Fibroblast of skin of left biceps (primary cell): Measurements from ENCODE around the gene MPZL1.
A peak's percentile ranks its signal among the peaks of the same experiment; 100 is the strongest.

Experiments used
- DNase-seq, 2 experiments: peaks; one replicate each; pipeline ENCODE4 v3.0.0-alpha.2; 2013; ENCODE audit warnings: low read depth in 2 of 2

MPZL1 gene

DNA sequence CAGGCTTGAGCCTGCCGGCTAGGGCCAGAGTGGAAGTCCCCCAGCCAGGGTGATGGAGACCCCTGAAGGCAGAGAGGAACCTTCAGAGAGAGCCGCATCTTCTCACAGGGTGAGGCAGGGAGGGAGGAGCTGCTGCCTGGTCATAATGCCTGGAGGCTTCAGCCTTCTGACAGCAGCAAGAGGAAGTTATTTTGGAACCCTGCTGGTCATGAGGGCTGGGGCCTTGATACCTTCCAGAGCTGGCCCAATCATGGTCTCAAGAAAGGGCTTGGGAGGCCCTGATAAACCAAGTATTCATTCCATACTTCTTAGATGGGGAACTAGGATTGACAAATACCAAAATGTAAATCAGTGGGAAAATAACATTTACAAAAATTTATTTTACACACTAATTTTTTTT, 26.6 kb upstream of the MPZL1 start:
- no peak for DNase-seq

DNA sequence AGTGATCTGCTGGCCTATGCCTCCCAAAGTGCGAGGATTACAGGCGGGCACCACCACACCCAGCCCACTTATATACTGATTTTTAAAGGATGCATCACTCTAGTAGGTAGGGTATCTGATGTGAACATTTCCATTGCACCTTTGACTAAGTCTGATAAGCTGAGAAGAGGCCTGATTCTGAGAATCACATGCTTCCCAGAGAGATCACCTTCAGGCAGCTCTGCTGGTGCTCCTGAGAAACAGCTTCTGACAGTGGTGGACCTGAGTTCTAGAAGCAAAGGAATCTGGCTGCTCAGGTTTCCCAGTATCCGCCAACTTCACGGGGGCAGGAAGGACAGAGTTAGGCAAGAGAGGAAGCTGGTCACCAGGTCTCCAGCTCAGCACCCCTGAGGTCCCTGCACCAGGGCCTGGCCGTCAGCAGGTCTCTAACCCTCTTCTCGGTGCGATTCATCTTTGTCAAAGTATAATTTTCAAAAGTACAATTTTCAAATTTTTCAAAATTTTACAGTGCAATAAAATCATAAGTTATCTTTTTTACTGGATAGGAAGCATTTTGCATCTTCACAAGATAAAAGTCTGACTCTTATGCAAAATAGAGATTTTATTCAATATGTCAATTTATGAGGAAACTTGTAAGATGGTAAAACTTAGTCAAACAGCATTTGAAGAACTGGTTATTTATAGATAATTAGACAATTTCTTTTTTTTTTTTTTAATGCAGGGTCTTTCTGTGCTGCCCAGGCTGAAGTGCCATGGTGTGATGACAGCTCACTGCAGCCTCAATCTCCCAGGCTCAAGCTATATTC, 25.8 kb upstream of the MPZL1 start:
- DNase-seq = no peak

DNA sequence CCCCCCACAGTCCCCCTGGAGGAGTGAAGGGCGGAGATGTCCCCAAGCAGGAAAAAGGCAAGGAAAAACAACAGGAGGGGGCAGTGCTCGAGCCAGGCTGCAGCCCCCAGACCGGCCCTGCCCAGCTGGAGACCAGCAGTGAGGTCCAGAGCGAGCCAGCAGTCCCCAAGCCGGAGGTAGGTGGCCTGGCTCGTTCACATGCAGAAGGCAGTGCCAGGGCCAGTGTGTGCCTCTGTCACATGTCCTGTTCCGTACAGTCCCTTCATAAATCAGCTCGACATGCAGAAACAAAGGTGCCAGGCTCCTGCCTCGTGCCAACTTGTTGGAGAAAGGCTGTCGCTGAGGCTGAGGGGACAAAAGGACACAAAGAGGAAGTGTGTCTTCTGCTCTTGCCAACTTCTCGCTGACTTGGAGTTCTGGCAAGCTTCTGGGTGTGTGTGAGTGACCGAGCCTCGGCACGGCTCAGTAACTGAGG, 24.1 kb upstream of the MPZL1 start:
- no peak for DNase-seq

DNA sequence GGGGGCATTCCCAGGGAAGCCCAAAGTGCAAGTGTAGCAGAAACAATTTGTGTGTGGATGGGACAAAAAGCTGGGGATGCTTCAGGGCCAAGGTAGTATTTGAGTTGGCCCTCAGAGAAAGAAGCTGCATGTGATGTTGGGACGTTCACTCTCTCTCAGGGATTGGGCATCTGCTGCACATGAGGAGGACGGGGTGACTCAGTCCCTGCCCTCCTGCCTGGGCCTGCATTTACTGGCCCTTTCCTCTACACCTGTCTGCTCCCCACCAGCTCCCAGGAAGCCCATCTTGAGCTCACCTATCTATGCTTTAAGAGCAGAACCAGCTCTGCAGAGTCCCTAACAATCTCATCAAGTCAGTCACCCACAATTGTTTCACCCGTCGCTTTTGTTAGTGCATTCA, 23.5 kb upstream of the MPZL1 start:
- no peak for DNase-seq

DNA sequence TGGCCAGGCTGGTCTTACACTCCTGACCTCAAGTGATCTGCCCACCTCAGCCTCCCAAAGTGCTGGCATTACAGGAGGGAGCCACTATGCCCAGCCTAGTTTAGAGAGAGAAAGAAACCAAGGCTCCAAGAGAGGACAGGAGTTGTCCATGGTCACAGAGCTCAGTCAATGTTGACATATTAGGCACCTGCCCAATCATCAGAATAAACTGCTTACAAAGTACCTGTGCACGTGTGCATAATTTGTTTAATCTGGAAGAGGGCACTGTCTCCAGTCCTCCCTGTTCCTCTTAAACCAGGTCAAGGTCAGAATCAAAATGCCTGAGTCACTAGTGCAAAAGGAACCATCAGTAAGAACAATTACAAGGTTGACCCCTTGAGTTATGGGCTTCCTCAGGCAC, 20.3 kb upstream of the MPZL1 start:
- DNase-seq = no peak

DNA sequence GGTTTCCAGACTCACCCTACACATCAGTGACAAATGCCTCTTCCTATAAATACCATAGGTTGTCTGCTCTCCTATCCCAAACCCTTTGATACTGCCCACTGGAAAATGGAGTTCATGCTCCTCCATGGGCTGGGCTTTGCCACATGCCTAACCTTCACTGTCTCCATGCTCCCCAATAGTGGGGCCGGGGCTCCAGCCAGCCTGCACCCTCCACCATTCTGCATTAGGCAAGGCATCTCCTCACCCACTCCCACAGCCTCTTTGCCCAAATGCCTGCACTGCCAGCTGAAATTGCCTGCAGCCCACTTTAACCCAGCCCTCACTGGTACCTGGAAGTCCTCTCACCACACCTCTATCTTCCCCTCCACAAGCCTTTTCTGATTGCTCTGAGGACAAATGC, 18.2 kb upstream of the MPZL1 start:
- no peak for DNase-seq

DNA sequence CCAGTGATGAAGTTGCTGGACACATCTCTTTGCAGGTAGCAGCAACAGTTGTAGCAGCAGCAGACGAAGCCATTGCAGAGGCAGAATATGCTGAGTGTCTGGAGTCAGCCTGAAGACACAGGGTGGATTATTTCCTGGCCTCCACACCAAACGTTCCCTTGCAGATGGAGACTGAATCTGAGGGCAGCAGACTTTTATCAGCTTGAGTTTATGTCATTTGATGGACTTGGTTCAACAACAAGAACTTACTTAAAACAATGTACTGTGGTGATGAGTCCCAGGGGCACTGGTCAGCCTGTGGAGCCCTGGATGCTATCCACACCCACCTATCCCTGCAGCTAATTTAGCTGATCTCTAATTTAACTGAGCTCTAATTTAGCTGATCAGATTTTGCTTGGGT, 17.1 kb upstream of the MPZL1 start:
- no peak for DNase-seq

DNA sequence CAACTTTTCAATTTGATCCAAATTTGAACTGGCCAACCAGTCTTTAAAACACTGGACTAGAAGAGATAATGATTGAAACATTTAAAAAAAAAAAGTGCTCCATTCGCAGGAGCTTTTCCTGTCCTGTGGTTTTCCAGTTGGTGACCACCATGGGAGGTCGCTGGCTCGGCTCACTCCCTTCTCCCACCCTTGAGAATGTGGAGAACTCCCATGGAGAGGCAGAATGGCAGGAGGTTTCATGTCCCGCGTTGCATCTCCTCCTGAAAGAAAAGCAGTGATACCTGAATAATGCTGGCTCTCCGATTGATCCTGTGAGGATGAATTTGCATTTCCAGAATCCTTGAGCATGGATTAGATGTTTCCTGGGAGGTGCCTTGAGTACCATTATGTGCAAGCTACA, 16.5 kb upstream of the MPZL1 start:
- DNase-seq = no peak

DNA sequence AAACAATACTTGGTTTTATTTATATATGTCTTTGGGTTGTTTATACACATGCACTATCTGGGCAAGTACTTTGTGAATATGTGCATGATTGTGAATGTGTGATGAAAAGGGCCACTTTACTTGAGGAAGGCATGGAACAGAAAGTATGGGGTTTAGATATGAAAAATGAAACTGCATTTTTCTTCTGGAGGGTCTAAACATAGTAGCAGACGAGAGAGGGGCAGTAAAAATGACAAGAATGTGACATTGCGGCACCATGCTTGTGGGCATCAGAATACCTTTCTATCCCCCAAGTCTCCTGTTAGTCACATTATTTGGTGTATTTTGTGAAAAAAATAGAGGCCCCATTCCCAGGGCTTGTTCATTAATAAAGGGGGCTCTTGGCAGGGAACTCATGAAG, 15.4 kb upstream of the MPZL1 start:
- DNase-seq = no peak

DNA sequence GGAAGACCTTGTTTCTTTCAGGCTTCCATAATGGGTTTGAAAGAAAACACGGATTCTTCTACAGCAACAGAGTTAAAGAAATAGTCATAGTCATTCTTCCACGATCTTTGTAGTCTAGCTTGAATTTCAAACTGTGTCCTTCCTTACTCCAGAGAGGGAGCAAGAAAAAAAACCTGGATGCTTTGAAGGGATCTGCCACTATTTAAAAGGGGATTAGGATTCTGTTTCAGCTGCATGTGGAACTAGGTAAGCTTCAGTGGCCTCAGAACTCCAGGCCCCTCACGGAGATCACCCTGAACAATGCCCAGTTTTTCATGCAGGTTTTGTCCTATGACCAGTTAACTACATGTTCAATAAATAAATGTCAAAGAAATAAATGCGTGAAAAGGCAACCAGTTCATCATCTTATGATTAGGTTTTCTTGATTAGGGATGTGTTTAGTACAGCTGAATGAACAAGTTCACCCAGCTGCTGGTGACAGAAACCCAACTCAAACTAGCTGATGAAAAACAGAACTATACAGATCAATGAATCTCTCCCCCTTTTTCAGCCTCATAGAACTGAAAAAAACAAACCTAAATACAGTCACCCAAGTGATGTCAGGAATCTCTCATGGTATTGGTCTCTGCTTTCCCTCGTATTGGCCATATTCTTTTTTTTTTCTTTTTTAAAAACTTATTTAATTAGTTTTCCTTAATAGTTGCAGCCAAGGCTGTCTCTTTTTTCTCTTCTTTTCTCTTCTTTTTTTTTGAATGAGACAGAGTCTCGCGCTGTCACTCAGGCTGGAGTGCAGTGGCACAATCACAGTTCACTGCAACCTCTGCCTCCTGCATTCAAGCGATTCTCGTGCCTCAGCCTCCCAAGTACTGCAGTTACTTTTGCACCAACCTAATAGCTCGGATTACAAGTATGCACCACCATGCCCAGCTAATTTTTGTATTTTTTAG, 14.6 kb upstream of the MPZL1 start:
- no peak for DNase-seq

DNA sequence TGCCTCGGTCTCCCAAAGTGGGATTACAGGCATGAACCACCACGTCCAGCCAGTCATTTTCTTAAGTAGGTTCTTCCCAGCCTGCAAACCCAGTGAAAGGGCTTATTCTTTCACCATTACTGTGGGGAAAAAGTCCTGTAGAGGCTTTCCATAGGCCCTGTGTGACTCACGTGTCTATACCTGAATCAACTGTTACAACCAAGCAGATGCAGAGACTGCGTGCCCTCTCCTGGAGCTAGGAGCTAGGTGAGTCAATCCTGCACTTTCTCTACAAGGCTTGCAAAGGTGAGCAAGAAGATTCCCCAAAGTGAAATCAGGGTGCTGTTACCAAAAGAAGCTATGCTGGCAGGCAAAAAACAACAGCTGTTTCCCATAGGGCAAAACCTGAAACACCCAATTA, 13.8 kb upstream of the MPZL1 start:
- no peak for DNase-seq

DNA sequence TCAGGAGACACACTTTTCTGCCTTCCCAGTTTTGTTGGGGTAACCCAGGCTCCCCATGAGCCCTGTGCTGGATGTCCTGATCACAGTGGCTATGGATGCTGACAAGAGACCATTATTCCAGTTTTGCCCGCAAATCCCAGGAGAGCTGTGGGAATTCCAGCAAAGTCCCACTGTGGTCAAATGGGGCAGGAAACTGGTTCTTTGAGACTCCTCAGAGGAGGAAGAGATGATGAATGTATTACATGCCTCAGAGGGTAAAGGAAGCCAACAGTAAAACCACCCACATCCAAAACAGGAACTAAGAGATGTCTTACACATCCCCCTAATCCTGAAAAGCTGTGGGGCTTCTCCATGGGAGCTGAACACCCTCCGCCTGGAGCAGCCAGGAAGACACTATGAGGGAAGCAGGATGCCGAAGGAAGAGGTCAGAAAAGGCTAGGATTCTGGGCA, 12.8 kb upstream of the MPZL1 start:
- DNase-seq = no peak

DNA sequence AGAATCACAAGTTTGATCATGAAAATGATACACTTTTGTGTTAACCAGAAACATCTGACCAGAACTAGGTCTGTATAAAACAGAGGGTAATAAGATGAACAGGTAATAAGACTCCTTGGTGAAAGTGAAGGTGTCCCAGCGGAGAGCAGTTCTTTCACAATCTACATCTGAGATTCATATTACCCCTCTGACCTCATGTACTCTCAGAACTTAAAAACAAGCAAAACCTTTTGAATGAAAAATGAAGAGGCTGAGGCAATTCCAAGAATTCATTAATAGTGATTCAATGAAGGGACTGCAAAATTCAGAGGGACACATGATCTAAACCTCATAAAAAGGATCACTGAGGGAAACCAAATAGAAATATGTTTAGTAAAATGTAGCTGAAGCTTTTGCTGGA, 10.9 kb upstream of the MPZL1 start:
- DNase-seq = no peak

DNA sequence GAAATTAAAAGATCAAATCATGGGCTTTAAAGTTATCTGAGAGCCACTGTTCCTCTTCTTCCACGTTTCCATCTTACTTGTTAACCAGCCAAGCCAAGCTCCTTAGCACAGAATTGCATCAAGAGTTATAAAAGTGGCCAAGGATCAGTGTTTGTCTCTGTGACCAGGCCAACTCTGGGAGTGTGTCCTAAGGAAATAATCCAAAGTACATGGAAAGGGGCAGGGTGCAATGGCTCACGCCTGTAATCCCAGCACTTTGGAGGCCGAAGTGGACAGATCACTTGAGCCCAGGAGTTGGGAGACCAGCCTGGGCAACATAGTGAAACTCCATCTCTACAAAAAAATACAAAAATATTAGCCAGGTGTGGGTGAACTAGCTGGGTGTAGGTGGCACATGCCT, 10.0 kb upstream of the MPZL1 start:
- DNase-seq = no peak

DNA sequence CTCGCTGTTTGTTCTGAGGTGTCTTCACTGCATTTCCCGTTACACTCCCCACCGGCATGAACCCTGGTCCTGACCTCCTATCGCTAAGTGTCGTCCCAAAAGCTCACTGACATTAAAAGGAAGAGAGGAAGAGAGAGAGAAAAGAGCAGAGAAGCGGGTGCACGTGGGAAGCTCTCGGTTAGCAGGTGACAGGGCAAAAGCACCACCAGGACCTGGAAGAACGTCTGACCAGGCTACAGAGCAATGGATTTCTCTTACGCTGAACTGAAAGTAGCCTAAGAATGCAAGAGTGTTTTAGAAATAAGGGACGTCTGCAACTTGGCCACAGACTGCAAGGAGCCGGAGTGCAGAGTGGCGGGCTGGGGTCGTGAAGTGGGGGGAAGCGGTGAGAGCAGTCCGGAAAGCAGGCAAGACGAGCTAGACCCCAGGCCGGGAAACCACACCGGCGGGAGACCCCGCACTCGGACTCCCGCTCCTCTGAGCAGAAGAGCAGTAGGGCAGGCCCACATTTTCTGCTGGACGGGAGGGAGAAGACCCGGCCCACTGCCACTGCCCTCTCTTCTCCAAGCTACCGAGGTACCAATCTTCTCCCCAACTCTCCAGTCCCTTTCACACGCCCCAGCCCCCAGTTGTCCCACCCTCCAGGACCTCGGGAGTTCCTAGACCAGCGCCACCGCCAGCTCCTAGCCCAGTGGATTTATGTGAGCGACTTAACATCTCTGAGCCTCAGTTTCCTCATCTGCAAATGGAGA, 8.3 kb upstream of the MPZL1 start:
- no peak for DNase-seq

DNA sequence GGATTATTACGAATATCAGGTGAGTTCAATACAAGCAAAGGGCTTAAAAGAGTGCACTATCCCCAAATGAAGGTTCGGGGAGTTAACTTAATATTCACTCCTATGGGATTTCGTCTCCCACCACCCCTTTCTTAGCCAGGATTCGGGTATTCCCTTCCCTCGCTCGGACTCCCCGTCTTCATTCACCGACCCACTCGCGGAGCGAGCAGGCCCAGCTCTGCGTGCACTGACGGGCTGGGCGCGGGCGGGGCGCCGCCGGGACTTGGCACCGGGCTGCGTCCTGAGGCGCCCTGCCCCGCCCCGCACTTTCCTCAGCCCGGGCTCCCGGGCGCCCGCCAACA, 7.7 kb upstream of the MPZL1 start:
- peak in 1 of 2 experiments; percentile 63 for DNase-seq

DNA sequence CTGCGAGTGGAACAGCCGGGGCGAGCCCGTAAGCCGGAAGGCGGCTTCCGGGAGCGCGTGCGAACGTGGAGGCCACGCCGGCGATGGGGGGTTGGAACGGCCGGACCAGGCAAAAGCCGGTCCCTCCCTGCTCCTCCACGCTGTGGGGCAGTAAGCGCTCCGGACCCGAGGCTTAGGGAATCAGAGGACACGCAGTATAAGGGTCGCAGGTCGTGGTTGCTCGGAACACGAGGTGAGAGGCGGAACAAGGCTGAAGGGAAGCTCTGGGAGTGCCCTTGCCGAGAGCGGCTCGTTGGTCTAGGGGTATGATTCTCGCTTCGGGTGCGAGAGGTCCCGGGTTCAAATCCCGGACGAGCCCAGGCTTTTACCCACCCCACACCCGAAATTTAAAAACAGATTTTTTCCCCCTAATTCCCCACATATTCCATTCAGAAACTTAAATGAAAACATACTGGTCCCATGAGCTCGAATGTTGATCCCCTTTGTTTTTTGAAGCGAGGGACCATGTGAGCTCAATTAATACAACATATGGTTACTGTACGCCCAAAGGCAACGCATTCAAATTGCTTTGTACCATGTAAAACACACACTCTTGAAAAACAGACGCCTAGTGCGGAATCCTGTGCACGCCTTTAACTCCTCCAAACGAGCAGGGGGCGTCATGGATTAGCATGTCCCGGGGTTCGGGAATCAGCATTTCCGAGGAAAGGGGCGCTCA, 7.2 kb upstream of the MPZL1 start:
- peak; percentile 47 to 62 for DNase-seq

DNA sequence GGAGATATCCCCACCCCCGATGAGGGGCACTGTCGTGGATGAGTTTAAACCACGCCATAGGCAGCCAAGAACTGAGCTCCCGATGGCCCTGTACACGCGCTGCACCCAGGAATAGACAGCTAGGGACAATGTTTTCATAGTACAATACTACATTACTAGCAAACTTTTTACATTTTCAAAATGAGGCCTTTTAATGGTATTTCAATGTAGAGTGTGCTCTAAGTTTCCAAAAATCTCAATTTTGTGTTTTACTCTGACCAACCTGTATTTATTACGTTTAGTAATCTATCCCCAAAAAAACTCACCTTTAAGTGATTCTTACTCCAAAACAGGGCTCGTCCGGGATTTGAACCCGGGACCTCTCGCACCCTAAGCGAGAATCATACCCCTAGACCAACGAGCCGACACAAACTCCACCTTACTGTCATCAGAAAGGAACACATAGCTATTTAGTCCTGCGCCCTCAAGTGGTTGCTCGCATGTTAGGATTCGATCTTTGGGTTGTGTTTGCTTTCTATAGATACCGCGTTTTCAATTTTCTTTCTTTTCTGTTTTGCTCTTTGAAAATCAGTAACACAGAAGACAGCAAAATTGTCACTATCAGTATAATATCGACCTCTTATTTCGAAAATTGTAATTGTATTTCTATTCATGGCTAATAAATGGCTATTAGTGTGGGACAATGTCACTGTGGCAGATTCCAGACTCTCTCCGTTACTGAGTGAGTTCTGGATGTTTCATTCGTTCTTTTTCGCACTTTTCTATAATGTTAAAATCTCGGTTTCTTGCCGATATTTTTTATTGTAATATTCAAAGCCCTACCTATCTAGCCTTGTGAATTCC, 6.4 kb upstream of the MPZL1 start:
- peak; percentile 64 to 72 for DNase-seq

DNA sequence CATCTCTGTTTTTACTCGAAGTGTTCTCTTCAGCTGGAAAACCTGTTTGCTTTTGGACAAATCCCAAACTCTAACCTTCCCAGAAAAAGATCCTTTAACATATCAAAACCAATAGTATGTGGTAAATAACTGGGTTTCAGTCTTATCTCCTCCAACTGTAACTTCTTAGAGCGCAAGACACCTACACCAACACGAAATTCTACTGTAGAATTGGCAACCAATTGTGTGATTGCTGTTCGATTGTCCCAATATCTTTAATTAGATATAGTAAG, 5.8 kb upstream of the MPZL1 start:
- DNase-seq = no peak

DNA sequence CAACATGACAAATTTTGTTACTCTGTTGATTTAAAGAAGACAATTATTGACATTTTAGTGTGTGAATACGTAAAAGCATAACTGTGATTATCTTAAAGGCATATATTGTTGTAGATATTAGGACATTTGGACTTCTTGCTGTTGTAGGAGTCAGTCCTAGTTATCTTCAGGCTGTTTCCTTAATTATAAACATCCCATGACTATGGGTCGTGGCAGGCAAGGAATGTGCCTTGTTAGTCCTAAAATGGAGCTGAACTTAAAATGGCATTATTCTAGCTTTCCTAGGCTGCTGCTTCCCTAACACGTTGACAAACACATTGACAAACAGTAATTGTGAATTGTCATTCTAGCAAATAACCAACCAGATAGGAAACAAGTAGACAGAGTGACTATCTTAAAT, 4.4 kb upstream of the MPZL1 start:
- no peak for DNase-seq
